PC-9 (cell line): ENCODE data around the gene ERVK3-1.

Source experiments
- CTCF ChIP-seq: fragments of 200-600 bp; sonication (generic); conservative IDR thresholded peaks from 2 replicates; pipeline ENCODE4 v1.6.1; 2017; ENCODE audit warnings: mixed run types, antibody characterized with exemption, mild to moderate bottlenecking, moderate library complexity
- EZH2 ChIP-seq: fragments of 200-600 bp; sonication (generic); IDR thresholded peaks from 2 replicates; pipeline ENCODE4 v1.8.0; 2017; ENCODE audit warnings: antibody characterized with exemption, low read depth

DNA sequence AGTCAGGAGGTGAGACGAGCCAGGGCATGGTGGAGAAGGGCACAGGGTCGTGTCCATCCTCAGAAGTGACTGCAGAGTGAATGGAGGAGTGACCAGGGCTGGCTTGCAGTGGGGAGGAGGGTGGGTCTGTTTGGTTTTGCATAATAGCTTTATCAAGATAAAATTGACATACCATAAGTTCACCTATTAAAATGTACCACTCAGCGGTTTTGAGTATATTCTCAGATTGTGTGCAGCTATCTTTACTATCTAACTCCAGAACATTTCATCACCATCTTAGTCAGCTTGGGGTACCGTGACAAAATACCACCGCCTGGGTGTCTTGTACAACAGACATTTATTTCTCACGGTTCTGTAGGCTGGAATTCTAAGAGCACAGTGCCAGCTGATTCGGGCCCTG lies 13.2 kb upstream of the ERVK3-1 start:
- no peak for TF ChIP-seq CTCF
- TF ChIP-seq EZH2 = no peak
